GM12872 (cell line): ENCODE results near the gene GLIS2.

Source experiments
- TF ChIP-seq, protein P1 (sequence below): IDR thresholded peaks from 3 replicates; pipeline ENCODE4 v1.5.1; 2011; ENCODE audit warnings: low read depth, mild to moderate bottlenecking, low read length, moderate library complexity; ENCODE audit not compliant: insufficient read depth

Gene GLIS2

DNA sequence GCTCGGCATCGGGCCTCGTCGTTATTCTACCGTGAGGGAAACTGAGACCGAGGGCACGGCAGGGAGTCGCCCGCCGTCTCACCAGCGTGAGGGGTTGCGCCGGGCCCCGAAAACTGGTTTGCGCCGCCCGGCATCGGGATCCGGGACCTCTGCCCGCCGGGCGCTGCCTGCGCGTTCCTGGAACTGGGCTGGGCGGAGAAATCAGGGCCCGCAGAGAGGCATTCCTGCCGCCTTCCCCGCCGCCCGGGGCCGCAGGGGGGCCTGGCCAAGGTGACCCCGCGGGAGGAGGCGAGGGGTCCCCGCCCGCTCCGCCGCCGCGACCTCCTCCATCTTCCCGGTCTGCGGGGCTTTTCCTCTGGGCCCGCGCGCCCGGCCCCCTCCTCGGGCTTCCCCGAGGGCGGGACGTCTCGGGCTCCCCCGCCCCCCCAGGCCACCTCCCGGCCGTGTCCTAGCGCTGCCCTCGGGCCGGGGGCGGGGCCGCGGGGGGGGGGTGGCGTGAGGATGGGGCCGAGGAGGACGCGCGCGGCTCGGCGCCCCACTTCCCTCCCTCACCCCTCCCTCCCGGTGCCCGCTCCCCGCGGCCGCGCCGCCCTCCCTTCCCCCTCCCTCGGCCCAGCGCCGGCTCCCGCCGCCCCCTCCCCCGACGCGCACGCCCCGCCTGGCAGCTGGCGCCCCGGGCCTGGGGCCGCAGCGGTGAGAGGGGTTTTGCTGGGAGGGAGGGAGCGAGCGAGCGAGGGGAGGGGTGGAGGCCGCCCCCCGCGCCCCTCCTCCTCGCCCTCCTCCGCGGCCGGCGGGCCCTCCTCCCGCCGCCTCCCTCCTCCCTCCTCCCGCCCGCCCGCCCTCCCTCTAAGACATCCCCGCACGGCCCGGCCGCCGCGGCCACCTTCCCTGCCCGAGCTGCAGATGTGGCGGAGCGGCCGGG is at the start of gene GLIS2:
TSS of gene GLIS2 (plus strand) at position 882 of the 922 bp plus-strand sequence. CDS start 16,214 bp downstream, outside the sequence.
- TF ChIP-seq, protein P1, sequence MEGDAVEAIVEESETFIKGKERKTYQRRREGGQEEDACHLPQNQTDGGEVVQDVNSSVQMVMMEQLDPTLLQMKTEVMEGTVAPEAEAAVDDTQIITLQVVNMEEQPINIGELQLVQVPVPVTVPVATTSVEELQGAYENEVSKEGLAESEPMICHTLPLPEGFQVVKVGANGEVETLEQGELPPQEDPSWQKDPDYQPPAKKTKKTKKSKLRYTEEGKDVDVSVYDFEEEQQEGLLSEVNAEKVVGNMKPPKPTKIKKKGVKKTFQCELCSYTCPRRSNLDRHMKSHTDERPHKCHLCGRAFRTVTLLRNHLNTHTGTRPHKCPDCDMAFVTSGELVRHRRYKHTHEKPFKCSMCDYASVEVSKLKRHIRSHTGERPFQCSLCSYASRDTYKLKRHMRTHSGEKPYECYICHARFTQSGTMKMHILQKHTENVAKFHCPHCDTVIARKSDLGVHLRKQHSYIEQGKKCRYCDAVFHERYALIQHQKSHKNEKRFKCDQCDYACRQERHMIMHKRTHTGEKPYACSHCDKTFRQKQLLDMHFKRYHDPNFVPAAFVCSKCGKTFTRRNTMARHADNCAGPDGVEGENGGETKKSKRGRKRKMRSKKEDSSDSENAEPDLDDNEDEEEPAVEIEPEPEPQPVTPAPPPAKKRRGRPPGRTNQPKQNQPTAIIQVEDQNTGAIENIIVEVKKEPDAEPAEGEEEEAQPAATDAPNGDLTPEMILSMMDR, result no peak

DNA sequence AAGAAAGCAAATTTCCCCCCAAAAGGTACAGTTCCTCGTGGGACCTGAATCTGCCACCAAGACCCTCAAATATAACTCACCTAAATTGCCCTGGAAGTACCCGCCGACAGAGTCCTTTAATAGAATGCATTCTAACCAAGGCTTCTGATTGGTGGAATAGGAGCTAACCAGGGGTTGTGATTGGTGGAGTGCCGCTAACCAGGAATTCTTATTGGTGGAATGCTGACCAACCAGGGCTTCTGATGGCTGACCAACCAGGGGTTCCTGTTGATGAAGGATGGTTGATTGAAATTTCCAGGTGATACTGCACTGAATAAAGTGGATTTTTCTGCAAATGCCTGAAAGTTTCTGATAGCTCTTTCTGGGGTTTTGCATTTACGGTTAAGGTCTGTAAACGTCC is 49.5 kb upstream of the GLIS2 start:
- TF ChIP-seq, protein P1, result no peak

DNA sequence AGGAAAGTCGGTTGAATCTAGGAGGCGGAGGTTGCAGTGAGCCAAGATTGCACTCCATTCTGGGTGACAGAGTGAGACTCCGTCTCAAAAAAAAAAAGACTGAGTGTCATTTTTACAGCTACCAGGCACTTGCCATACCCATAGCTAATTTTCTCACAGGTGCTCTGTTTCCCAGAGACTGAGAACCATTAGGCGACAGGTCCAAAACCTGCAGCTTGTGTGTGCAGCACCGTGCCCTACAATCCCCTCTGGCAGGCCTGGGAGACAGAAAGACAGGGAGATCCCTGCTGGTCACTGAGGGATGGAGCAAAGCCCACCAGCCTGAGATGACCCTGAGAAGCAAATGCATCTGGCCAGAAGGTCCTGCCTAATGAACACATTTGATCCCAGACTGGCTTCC is 45.8 kb upstream of the GLIS2 start:
- TF ChIP-seq, protein P1, result no peak

DNA sequence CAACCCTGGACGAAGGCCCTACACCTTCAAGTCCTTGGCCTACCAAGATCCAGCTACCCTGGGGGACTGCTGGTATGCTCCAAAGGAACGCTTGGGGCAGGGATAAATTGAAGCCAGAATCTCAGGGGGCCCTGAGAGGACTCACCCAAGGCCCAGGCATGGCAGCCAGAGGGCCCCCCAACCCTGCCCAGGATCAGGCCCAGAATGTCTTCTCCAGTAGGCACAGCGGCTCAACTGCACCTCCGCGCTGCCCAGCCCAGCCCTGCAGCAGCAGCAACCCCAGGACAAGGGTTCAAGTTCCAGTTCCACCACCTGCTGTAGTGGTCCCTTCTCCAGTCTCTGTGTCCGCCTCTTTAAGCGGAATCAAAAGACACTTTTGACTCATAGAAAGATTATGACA is 45.3 kb upstream of the GLIS2 start:
- TF ChIP-seq, protein P1, result no peak

DNA sequence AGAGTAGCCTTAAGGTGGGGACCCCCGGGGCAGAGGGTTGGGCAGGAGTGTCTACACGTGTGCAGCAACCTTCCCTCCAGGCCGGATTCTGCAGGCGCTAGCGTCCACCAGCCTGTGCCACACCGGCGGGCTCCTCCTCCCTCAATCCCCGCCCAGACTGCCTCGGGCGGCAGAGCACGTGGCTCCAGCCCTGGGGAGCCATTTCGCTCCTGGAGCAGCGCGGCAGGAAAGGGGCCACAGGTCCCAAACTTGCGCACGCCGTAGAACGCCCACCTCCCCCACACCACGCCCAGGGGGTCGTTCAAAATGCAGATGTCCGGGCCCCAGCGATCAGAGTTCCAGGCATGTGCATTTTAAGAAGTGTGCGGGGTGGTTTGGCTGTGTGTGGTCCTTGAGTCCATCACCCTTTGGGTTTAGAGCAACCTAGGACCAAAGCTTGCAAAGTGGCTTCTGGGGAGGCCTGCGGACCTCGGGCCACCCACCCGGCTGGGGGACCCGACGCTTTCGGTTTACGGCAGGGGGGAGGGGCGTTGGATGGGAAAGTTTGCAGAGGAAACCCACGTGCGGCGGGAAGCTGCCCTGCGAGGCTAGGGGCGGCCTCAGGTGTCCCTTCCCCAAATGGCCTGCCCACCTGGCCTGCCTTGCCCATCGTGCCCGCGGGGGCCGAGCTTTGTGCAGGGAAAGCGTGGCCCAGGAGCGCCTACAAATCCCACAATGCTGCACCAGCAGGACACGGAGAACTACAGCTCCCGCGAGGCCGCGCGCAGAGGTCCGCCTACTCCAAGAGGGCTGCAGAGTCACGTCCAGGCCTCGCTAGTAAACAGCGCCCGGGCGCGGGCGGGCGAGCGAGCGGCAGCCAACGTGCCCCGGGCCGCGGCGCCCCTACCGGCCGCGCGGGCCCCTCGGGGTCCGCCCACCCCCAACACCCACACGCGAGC is 44.4 kb upstream of the GLIS2 start:
- TF ChIP-seq, protein P1, result 0 out of 3 replicates have a peak, but pooled peaks have one; percentile 11

DNA sequence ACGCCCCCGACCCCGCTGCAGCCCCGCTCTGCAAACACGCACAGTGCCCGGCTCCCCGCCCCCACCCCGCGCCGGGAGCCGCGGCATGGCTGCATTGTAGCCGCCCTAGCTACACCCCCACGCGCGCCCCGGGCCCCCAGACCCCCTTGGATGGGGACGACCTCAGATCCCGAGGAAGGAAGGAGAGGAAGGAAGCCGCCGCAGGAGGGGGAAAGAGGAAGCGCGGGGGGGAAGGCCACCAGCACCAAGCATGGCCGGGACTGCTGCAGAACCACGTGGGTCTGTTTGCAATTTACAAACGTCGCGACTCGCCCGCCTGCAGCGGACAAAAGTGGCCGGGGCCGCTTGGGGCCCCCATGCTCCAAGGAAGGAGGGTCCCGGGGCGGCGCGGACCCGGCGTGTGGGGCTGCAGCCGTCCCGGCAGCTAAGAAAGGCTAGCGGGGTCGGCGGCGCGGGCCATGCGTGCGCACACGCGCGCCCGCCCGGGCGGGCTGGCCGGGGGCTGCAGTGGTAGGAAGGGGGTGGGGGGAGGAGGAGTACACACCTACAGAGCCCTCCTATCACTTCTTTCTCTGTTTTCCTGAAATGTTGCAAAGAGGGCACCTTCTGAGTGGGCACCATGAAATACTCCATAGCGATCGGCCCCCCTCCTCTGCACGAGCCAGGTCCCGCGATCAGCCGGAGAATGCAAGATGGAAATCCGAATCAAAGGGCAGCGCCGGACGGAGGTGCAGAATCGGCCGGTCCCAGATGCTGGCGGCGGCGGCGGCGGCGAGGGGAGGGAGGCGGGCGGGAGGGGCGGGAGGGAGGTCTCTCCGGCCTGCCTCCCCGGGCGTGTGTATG is 43.5 kb upstream of the GLIS2 start:
- TF ChIP-seq, protein P1, result no peak
